GM10266 (cell line): ENCODE measurements around the gene PRKN.
A peak's percentile ranks its signal among the peaks of the same experiment; 100 is the strongest.

Experiments used
- DNase-seq: peaks from one replicate; pipeline ENCODE4 v3.0.0; 2012; ENCODE audit errors: extremely low spot score
- CTCF ChIP-seq: IDR thresholded peaks from 2 replicates; pipeline ENCODE4 v1.5.1; 2012; ENCODE audit warnings: mild to moderate bottlenecking, low read depth; ENCODE audit not compliant: control insufficient read depth, insufficient read depth; ENCODE audit errors: missing control alignments

The PRKN gene

GRCh38 chr6:161710698-161711097, 1016.9 kb downstream of the PRKN start:
- DNase-seq: no peak
- no peak for TF ChIP-seq CTCF

- no peak for DNase-seq
Measured at GRCh38 chr6:161701056-161701455, 1026.5 kb downstream of the PRKN start.

DNA sequence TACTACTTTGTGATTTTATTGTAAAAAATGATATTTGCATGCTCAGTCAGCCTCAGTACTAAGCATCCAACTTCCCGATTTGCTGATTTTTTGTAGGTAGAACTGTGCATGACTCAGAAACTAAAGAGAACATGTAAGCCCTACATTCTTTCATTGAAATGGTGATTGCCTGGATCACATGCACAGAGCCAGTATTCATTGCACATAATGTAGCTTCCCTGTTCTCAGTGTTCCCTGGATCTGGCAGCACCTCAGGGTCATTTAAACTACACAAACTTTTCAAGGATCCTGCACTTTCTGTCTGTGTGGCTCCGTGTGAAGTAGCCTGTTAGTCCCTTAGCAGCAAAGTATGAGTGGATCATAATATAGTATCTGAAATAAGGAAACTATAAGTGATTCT, 1030.8 kb downstream of the PRKN start:
- no peak for DNase-seq
- TF ChIP-seq CTCF: no peak

More at GRCh38 chr6:161701056-161701455, 1026.5 kb downstream of the PRKN start:
- no peak for TF ChIP-seq CTCF

DNA sequence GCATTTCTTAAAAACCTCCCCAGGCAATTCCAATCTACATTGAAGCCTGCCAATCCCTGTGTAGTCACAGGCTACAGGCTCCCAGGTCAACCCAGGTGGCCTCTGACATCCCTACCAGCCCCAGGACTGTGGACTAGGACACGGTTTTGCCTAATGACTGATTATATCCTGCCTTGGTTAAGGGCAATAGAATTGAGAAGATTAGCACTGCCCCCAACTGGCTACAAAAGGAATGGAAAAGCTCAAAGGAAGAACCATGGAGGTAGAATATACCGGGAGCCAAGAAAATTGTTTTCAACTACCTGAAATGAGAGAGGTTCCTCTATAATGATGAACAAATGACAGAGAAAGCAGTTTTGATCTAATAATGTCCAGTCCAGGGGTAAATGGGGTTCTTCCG, 1032.6 kb downstream of the PRKN start:
- peak; percentile 34 for TF ChIP-seq CTCF
- DNase-seq: no peak

GRCh38 chr6:161686655-161687054, 1040.9 kb downstream of the PRKN start:
- TF ChIP-seq CTCF: no peak
- DNase-seq: no peak

- DNase-seq: no peak
- no peak for TF ChIP-seq CTCF
Measured at GRCh38 chr6:161684731-161685475, 1042.7 kb downstream of the PRKN start.

DNA sequence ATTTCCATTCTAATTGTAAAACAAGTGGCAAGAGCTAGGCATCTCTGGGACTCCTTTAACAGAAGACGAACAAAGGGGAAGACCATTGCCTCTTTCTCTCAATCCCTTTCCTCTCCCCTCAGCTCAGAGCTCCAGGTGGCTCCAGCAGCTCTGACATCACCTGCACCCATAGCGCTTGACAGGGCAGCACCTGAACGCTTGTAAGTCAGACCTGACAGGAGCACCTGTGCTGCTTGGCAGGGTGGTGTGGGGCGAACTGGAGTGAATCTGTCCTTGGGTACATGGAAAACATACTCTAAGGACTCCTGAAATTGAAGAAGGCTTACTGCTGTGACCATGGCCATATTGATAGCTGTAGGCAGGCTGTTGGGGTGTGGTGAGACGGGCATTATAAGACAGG, 1044.2 kb downstream of the PRKN start:
- TF ChIP-seq CTCF: no peak
- no peak for DNase-seq
